ENCODE results near the gene NTN3. TPM values are rescaled to one million over a fixed set of nuclear protein-coding genes. Genes with fewer than 3 reads are reported as not detected.

NTN3 gene
- polyA plus RNA-seq, 2 of the 4 experiments (the other 2 are of a cell fraction), result not detected

- TF ChIP-seq GATA3 (IDR thresholded peaks at IDR 0.05; ENCODE audit: borderline replicate concordance), result no peak
- no peak for TF ChIP-seq SREBF2 (IDR thresholded peaks at IDR 0.05)
- TF ChIP-seq HOXA7 (CRISPR knock-in tag; IDR thresholded peaks at IDR 0.05), result no peak
- TF ChIP-seq, protein P1, sequence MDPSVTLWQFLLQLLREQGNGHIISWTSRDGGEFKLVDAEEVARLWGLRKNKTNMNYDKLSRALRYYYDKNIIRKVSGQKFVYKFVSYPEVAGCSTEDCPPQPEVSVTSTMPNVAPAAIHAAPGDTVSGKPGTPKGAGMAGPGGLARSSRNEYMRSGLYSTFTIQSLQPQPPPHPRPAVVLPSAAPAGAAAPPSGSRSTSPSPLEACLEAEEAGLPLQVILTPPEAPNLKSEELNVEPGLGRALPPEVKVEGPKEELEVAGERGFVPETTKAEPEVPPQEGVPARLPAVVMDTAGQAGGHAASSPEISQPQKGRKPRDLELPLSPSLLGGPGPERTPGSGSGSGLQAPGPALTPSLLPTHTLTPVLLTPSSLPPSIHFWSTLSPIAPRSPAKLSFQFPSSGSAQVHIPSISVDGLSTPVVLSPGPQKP (IDR thresholded peaks at IDR 0.05; ENCODE audit: low read depth, low read length), result no peak
- TF ChIP-seq CBX8 (IDR thresholded peaks at IDR 0.05), result no peak
- TF ChIP-seq HEYL (CRISPR knock-in tag; IDR thresholded peaks at IDR 0.05), result no peak
- TF ChIP-seq, protein P2, sequence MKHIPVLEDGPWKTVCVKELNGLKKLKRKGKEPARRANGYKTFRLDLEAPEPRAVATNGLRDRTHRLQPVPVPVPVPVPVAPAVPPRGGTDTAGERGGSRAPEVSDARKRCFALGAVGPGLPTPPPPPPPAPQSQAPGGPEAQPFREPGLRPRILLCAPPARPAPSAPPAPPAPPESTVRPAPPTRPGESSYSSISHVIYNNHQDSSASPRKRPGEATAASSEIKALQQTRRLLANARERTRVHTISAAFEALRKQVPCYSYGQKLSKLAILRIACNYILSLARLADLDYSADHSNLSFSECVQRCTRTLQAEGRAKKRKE (CRISPR knock-in tag; IDR thresholded peaks at IDR 0.05; ENCODE audit: low read depth), result no peak
- no peak for TF ChIP-seq CHD4 (IDR thresholded peaks at IDR 0.05; ENCODE audit: borderline replicate concordance)
- no peak for TF ChIP-seq JUNB (IDR thresholded peaks at IDR 0.05)
- 0 out of 2 replicates have a peak, but pooled peaks have one; percentile 76 for TF ChIP-seq RNF2 (IDR thresholded peaks at IDR 0.05; ENCODE audit: borderline replicate concordance, low read depth)
- TF ChIP-seq, protein P3, sequence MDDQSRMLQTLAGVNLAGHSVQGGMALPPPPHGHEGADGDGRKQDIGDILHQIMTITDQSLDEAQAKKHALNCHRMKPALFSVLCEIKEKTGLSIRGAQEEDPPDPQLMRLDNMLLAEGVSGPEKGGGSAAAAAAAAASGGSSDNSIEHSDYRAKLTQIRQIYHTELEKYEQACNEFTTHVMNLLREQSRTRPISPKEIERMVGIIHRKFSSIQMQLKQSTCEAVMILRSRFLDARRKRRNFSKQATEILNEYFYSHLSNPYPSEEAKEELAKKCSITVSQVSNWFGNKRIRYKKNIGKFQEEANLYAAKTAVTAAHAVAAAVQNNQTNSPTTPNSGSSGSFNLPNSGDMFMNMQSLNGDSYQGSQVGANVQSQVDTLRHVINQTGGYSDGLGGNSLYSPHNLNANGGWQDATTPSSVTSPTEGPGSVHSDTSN (IDR thresholded peaks at IDR 0.05), result no peak
- no peak for TF ChIP-seq HDAC2 (IDR thresholded peaks at IDR 0.05)
- TF ChIP-seq, protein P4, sequence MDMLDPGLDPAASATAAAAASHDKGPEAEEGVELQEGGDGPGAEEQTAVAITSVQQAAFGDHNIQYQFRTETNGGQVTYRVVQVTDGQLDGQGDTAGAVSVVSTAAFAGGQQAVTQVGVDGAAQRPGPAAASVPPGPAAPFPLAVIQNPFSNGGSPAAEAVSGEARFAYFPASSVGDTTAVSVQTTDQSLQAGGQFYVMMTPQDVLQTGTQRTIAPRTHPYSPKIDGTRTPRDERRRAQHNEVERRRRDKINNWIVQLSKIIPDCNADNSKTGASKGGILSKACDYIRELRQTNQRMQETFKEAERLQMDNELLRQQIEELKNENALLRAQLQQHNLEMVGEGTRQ (IDR thresholded peaks at IDR 0.05), result peak; percentile 78
- no peak for TF ChIP-seq SMC3 (IDR thresholded peaks at IDR 0.05)
- TF ChIP-seq MYC (IDR thresholded peaks at IDR 0.05; ENCODE audit: borderline replicate concordance, low read length), result no peak
- TF ChIP-seq HES2 (IDR thresholded peaks at IDR 0.05), result no peak
- no peak for TF ChIP-seq NR3C1 (IDR thresholded peaks at IDR 0.05)
- TF ChIP-seq HMGXB4 (CRISPR knock-in tag; IDR thresholded peaks at IDR 0.05; ENCODE audit: borderline replicate concordance), result no peak
- TF ChIP-seq PHF8 (IDR thresholded peaks at IDR 0.05; ENCODE audit: borderline replicate concordance, low read depth), result peak; percentile 97
- TF ChIP-seq RFX5 (IDR thresholded peaks at IDR 0.05), result 0 out of 2 replicates have a peak, but pooled peaks have one; percentile 27
- no peak for TF ChIP-seq ESRRA (IDR thresholded peaks at IDR 0.05; ENCODE audit: borderline replicate concordance, low read length)
- no peak for TF ChIP-seq CHD2 (IDR thresholded peaks at IDR 0.05; ENCODE audit: low read length, partially characterized antibody)
- no peak for TF ChIP-seq FOSB (CRISPR knock-in tag; IDR thresholded peaks at IDR 0.05)
- TF ChIP-seq CBX2 (IDR thresholded peaks at IDR 0.05; ENCODE audit: borderline replicate concordance, low read depth), result no peak
- TF ChIP-seq, protein P5, sequence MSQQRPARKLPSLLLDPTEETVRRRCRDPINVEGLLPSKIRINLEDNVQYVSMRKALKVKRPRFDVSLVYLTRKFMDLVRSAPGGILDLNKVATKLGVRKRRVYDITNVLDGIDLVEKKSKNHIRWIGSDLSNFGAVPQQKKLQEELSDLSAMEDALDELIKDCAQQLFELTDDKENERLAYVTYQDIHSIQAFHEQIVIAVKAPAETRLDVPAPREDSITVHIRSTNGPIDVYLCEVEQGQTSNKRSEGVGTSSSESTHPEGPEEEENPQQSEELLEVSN (IDR thresholded peaks at IDR 0.05; ENCODE audit: borderline replicate concordance, low read depth), result peak; percentile 68
- no peak for TF ChIP-seq TP53 (CRISPR knock-in tag; IDR thresholded peaks at IDR 0.05)
- no peak for TF ChIP-seq HOXB13 (CRISPR knock-in tag; IDR thresholded peaks at IDR 0.05; ENCODE audit: low read depth)
- TF ChIP-seq EHMT2 (IDR thresholded peaks at IDR 0.05; ENCODE audit: low read depth), result no peak
- no peak for TF ChIP-seq POLR2AphosphoS2 (conservative IDR thresholded peaks at IDR 0.05; ENCODE audit: low read length)
- TF ChIP-seq KDM1A (IDR thresholded peaks at IDR 0.05; ENCODE audit: low read depth), result no peak
- TF ChIP-seq RARB (CRISPR knock-in tag; IDR thresholded peaks at IDR 0.05), result no peak
- TF ChIP-seq ZFP36 (IDR thresholded peaks at IDR 0.05; ENCODE audit: borderline replicate concordance, partially characterized antibody), result no peak
- TF ChIP-seq BCL3 (IDR thresholded peaks at IDR 0.05), result peak; percentile 87; the same call in 2 of the 3 replicates
- no peak for TF ChIP-seq NPAS2 (CRISPR knock-in tag; IDR thresholded peaks at IDR 0.05; ENCODE audit: borderline replicate concordance)
Observed at GRCh38 chr16:2513405-2514332, 42.6 kb downstream of the NTN3 start, which contains the start of gene ATP6V0C (continued).

Data from A549 (cell line).